Stimulated activated CD4-positive, alpha-beta T cell treated with anti-CD3 and anti-CD28 coated beads, Interleukin-1b, Interleukin-23, amount 100 ng/mL, for 1 hour (primary cell): Measurements from ENCODE around the gene DCAF12L1.

Experiments used
- DNase-seq, 2 donors: peaks; one replicate each; pipeline ENCODE4 v3.0.0-alpha.2; 2020; ENCODE audit warnings: low read depth in 2 of 2

Gene DCAF12L1

GRCh38 chrX:126552313-126553022 lies at the start of gene DCAF12L1:
TSS of gene DCAF12L1 (minus strand) at chrX:126552814. CDS start at chrX:126552608, 206 bp downstream.
- DNase-seq: no peak

GRCh38 chrX:126580877-126581276 lies 28.3 kb upstream of the DCAF12L1 start:
- DNase-seq: no peak

GRCh38 chrX:126575911-126576310 lies 23.3 kb upstream of the DCAF12L1 start:
- DNase-seq: no peak

- DNase-seq: no peak
Measured at GRCh38 chrX:126557151-126557550, 4.5 kb upstream of the DCAF12L1 start.

GRCh38 chrX:126551725-126552312 lies 795 bp downstream of the DCAF12L1 start:
- no peak for DNase-seq

GRCh38 chrX:126551306-126551705 lies 1.3 kb downstream of the DCAF12L1 start:
- no peak for DNase-seq

GRCh38 chrX:126550816-126551215 lies 1.8 kb downstream of the DCAF12L1 start:
- no peak for DNase-seq

- DNase-seq: no peak
Measured at GRCh38 chrX:126509923-126510322, 42.7 kb downstream of the DCAF12L1 start.
